Measurements from ENCODE around the gene MMS19.

DNA sequence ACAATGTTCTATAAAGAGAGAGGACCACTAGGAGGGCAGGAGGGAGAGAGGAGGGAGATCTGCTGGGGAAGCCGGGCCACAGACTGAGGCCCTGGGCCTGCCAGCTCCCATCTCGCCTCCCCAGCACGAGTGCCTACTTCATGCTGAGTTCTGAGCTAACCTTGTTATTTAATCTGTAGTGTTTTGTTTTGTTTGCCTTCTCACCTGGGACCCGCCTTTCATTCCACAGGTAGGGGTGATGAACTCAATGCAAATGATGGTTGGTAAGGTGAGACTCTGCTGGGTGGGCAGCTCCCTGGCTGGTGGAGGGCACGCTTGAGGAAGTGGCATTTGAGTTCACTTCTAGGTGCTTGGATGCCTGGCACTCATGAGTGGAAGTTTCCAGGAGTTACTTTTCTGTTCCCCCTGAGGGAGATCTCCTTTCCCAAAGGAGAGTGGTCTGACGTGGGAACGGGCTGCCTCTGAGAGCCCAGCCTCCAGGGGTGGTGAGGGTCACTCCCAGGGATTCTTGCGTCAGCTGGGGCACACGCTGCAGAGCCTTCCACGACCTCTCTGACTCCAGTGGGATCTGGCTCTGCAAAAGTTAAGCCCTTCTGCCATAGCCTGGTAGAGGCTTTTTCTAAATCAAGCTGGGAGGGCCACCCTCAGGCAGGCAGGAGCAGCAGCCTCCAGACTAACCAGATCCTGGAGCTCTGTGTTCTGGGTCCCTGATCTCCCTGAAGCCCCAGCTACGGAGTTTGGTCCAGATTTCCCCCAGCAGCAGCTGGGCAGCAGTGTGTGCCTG lies 22.9 kb upstream of the MMS19 start:
- TF ChIP-seq, protein P1, sequence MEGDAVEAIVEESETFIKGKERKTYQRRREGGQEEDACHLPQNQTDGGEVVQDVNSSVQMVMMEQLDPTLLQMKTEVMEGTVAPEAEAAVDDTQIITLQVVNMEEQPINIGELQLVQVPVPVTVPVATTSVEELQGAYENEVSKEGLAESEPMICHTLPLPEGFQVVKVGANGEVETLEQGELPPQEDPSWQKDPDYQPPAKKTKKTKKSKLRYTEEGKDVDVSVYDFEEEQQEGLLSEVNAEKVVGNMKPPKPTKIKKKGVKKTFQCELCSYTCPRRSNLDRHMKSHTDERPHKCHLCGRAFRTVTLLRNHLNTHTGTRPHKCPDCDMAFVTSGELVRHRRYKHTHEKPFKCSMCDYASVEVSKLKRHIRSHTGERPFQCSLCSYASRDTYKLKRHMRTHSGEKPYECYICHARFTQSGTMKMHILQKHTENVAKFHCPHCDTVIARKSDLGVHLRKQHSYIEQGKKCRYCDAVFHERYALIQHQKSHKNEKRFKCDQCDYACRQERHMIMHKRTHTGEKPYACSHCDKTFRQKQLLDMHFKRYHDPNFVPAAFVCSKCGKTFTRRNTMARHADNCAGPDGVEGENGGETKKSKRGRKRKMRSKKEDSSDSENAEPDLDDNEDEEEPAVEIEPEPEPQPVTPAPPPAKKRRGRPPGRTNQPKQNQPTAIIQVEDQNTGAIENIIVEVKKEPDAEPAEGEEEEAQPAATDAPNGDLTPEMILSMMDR (IDR thresholded peaks at IDR 0.05; ENCODE audit: insufficient read depth, low read length, poor library complexity, severe bottlenecking), result no peak
- TF ChIP-seq EZH2phosphoT487 (conservative IDR thresholded peaks at IDR 0.05; ENCODE audit: low read length), result no peak

Measured in SU-DHL-6 (cell line).